Stimulated activated naive CD4-positive, alpha-beta T cell (primary cell): Measurements from ENCODE around the gene PSMD3.
"Not testable (repeated sequence)": the region's sequence is repeated elsewhere in the genome, so short reads cannot be mapped to it uniquely, and the experiment has no call there.

Experiments
- DNase-seq, 6 experiments: peaks; one replicate each; lab custom pipeline; 2025; lab: John Stamatoyannopoulos, UW

Gene PSMD3

GRCh38 chr17:39980351-39981206, at the start of gene PSMD3:
TSS of gene PSMD3 (plus strand) at chr17:39980807. CDS start at chr17:39980971, 164 bp downstream.
- DNase-seq, result peak; percentile 95 to 99 (median 99)

DNA sequence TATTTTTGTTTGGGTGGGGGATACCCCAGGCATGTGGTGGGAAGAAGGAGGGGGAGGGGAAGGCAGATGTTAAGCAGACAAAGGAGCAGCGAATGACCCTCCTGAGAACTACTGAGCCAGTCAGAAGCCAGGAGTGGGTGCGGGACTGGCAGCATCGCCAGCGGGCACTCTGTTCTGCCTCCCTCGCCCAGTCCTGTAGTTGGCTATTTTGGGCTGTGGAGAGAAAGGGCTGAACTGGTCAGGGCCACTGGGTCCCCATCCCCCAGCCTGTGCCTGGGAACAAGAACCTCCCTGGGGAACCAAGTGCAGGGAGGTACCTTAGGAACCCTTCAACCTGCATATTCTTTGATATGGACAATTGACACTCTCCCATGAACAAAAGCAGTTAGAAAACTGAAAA, 46.7 kb upstream of the PSMD3 start:
- no peak for DNase-seq

GRCh38 chr17:39934324-39934723, 46.3 kb upstream of the PSMD3 start:
- DNase-seq, result no peak

DNA sequence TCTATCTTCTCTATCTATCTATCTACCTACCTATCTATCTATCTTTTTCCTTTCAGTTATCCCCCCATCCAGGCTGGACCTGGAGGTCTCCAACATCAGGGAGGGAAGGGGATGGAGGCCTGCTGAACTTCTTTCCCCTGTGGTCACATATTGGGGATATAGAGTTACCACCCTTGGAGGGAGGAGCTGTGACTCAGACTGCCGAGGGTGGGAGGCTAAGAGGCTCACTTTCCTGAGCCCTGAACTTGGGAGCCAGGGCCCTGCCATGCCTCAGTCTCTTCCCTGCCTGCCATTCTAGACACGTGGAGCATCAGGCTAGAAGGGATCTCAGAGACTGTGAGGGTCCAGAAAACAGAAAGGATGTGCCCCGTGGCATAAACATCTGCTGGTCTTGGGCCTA, 44.7 kb upstream of the PSMD3 start:
- no peak for DNase-seq

DNA sequence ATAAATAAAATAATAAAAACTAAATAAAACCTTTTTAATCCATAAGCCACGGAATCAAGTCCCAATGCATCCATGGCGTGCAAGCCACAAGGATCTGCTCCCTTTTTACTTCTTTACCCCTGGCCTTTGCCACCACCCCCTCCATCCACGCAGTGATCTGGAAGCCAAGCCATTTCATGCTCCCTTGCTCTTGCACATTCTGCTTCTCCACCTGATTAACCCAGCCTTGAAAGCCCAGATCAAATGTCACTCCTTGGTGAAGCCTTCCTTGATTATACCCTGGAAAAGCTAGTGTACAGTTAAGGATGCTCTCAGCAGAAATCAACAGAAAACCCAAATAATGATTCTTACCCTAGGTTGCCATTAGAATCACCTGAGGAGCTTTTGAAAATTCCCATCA, 43.2 kb upstream of the PSMD3 start:
- DNase-seq, result no peak

- DNase-seq, result no peak
Observed at GRCh38 chr17:39938140-39938869, 42.3 kb upstream of the PSMD3 start.

- no peak for DNase-seq
Observed at GRCh38 chr17:39939106-39939505, 41.5 kb upstream of the PSMD3 start.

DNA sequence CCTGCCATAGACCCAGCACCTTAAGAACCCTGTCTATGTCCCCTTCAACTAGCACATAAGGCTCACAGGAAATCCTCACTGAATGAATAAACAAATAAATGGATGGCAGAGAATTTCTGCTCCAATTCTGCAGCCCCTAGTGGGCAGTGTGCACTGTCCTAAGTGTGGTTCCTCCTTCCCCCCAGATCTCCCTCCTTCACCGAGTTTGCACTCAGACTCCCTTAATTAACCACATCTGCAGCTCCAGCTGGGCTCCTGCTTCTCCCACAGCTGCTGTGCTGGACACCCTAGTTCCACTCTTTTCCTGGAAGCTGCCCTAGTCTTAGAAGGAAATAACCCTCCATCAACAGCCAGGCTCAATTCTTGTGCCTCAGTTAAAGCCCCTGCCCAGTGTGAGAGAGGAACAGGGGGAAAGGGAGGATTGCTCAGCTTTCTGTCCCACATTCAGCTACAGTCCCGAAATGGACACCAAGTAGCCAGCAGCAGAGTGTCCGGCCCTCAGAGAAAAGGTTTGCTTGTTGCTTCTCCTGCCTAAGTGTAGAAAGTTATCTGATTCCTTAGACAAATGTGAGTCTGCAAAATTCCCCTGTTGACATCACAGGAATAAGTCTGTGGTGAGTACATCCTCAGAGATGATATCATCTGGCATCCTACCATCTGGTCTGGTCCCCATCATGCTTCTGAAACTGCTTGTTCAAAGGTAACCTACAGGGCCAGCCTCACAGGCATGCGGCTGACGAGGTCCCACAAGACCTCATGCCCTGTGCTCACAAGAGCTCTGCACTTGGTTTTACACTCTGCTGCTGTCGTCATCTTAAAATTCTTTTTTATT, 40.8 kb upstream of the PSMD3 start:
- peak in 3 of 6 experiments; percentile 17 to 73 (median 35) for DNase-seq

DNA sequence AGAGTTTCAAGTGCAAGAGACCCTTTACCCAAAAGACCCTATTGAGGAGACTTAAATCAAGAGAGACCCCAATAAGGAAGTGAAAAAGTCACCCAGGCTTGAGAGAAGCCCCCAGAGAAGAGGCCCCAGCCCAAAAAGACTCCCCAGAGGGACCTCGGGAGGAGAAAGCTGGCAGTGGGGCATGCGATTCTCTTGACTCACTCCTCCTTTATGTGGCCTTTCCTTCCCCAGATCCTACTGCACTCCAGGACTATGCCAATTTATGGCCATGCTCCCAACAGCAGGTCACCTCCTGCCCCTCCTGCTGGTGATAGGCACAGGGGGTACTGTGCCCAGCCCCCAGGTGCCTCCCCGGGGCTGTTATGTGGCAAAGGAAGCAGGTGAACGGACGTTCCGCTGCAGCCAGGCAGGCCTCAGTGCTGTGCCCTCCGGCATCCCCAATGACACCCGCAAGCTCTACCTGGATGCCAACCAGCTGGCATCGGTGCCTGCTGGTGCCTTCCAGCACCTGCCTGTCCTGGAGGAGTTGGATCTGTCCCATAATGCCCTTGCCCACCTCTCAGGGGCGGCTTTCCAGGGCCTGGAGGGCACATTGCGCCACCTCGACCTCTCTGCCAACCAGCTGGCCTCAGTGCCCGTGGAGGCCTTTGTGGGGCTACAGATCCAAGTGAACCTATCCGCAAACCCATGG, 36.8 kb upstream of the PSMD3 start:
- DNase-seq, result no peak

DNA sequence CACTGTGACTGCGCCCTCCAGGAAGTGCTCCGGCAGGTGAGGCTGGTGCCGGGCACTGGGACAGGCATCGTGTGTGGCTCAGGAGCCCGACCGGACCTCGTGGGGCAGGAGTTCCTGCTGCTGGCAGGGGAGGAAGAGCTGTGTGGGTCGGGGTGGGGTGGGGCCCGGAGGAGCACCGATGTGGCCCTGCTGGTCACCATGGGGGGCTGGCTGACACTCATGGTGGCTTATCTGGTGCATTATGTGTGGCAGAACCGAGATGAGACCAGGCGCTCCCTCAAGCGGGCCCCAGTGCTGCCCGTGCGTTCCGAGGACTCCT, 36.3 kb upstream of the PSMD3 start:
- DNase-seq, result no peak

DNA sequence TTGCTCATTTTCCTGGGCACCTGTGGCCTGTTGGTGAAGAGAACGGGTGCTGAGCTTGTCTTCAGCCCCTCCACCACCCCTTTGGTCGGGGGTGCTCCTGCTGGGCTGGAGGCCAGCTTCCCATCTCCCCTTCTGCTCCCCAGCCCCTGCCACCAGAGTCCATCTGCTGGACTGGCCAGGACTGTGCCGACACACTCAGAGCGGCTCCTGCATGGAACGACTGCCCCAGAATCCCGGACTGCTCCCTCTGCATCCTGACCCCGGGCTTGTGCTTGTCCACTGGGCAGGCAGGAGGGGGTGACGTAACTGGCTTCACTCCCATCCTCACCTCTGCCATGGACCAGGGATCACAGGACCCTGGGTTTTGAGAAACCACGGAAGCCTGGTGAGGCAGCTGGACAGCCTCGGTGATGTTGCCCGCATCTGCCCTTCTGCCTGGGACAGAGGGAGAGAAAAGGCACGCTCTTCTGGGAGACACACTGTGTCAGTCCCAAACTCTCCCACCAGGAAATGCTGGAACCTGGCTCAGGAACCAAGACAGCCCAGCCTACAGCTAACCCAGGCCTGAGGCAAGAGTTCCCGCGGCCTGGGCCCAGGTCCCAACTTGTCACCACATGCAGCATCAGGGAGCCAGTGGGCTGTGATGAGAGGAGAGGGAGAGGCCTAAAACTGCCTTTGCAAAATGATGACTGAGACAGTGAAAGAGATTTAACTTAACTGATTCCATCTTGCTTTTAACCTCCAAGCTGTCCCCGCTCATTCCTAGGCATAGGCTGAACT, 33.9 kb upstream of the PSMD3 start:
- DNase-seq, result no peak

DNA sequence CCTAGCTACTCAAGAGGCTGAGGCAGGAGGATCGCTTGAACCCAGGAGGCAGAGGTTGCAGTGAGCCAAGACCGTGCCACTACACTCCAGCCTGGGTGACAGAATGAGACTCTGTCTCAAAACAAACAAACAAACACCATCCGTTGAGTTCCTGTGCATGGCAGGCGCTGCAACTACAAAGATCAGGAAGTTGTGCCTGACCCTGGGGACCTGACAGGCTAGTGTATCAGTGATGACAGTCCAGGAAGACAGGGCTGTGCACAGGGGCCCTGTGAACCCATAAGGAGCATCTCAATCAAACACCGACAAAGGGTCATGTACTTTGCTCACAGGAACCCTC, 32.1 kb upstream of the PSMD3 start:
- DNase-seq, result not testable (repeated sequence)

GRCh38 chr17:39949028-39949427, 31.6 kb upstream of the PSMD3 start:
- DNase-seq, result no peak

DNA sequence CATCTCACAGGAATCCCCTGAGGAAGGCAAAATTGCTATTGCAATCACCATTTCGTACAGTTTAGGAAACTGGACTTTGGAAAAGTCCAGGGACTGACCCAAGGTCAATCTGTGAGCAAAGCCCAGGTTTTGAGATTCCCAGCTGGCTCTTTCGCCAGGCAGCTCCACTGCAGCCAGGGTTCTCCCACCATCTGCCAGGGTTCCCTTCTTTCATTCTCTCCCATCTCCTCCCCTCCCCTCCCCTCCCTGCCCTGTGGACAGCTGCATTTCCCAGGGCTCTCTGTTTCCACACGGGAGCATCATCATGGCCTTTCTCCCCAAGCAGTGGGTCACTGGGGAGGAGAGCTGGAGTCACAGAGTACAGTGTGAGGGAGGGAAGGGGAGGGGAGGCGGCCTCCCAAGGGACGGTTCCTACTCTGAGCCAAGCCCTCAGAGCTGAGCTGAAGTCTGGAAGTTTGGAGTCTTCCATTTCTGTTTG, 29.7 kb upstream of the PSMD3 start:
- no peak for DNase-seq

DNA sequence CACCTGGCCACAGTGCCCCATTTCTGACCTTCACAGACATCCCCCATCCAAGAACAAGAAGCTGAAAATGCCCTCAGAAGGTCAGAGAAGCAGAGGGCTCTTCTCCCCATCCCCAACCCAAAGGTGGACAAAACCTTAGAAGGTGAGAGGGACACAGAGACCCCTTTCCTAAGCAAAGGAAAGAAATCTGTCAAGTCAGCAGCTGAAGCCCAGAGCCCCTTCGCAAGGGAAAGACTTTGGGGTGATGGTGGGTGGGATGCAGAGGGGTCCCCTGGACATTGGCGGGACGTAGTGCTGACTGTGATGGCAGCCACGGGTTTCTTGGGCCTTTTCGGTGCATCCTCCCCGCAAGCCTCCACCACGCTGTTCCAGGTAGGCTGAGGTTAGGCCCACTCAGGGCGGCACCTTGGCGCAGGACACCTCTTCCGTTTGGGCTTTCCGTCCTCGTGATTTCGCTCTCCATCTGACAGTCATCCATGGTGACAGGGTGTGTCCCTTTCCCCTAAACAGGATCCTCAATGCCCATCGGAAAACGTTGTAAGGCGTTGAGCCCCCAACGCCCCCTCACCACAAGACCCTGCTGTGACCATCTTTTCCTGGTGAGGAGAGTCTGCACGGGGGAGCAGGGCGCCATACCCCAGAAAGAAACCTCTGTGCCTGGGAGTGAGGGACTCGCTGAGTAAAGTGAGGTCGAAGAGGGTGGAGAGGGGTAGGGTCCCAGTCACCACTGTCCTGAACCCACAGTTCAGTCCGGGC, 28.5 kb upstream of the PSMD3 start:
- DNase-seq, result peak in 1 of 6 experiments; percentile 19

DNA sequence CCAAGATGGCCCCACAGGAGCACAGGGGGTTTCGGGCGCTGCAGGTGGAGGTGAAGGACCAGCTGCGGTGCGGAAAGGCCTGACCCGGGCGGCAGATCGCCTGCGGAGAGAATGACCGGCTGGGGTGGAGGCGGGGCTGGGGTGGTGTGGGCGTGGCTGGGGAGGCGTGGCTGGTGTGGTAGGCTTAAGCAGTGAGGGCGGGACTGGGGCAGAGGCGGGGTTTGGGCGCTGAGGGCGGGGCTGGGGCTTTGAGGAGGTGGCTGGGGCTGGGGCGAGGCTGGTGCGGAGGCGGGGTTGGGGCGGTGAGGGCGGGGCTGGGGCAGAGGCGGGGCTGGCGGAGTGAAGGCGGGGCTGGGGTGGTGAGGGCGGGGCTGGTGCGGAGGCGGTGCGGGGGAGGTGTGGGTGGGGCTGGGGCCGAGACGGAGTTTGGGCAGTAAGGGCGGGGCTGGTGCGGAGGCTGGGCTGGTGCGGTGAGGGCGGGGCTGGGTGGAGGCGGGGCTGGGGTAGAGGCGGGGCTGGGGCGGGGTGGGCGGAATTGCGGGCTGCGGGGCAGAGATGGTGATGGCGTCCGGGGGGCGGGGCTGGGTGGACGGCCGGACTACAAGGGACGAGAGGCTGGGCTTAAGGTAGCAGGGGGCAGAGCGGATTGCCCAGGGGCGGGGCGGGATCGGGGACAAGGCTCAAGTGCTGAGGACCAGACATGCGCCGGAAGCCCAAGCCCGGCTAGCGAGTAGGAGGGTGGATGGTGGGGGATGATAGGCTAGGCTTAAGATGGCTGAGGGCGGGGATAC, 27.7 kb upstream of the PSMD3 start:
- peak; percentile 91 to 98 (median 94) for DNase-seq

DNA sequence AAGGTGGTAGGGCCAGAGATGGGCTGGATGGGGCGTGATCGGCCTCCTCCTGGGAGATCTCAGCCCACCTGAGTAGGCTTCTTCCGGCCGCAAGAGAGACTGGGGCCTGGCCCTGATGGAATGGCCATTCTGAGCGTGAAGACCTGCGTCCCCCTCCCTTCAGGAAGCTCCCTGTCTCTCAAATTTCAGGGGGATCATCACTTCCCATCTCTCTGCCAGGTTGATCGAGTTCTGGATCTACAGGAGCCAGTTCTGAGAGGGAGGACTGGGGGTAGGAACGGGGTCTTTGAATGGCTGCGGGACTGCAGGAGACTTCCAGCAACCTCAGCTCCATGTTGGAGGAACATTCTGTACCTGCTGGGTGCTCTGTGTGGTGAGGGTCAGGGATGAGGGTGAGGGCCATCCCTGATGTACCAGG, 27.1 kb upstream of the PSMD3 start:
- no peak for DNase-seq

GRCh38 chr17:39954876-39955275, 25.7 kb upstream of the PSMD3 start:
- no peak for DNase-seq

DNA sequence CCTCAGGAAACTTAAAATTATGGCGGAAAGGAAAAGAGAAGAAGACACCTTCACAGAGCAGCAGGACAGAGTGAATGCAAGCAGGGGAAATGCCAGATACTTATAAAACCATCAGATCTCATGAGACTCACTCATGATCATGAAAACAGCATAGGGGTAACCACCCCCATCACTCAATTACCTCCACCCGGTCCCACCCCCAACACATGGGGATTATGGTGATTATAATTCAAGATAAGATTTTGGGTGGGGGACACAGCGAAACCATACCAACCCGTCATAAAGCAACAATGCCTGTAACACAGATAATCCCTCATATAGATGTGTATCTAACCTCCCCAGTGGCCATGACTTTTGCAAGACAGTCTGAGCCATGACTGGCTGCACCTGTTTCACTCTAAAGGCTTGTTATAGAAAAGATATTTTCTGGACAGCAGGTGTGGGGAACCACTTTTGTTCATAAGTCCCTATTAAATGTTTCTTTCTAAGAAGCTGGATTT, 24.8 kb upstream of the PSMD3 start:
- DNase-seq, result no peak
